ENCODE data around the gene GNB2. TPM values are rescaled to one million over a fixed set of nuclear protein-coding genes. Genes with fewer than 3 reads are reported as not detected.

GNB2 gene
- total RNA-seq, 1 experiment from 2014 or later, result 174 TPM

DNA sequence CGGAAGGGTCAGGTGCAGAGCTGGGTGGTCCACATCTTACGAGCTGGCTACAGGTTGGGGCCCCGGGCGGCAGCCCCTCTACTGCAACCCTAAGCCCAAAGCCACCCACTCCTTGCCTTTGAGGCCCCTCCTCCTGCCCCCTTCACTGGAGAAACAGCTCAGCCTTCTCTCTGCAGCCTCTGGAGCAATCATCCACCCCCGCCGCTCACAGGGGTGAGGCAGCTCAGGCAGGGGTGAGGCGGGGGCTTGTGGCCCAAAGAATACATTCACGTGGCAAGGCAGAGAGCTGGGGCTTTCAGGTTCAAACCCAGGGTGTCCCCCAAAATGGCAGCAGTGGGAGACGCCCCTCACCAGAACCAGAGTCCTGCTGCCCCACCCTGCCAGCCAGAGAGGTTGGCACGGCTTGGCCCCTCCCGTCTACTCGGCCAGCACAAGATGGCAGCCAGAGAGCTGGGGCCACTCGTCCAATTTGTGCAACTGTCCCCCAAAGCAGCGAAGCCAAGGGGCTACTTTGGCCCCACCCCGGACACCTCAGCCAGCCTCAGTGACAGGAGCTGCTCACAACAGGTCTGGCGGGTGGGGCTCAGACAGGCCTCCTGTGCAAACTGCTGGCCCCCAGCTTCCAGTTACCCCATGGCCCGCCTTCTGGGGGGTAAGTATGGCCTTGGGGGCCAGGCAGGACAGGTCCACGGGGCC is 7.2 kb downstream of the GNB2 start:
- peak overlapping the region in 1 of 3 experiments; percentile 84; a peak in 2 of 7 replicates for H3K27ac Mint-ChIP-seq
- H3K9me3 Mint-ChIP-seq, result no peaks in the 10 kb centered on the region
- no peaks in the 10 kb centered on the region for H3K4me1 ChIP-seq (ENCODE audit: insufficient read depth, low read length)
- H3T11ph ChIP-seq (ENCODE audit: low read length), result no peak overlapping the region
- H4K91ac ChIP-seq (ENCODE audit: insufficient read length, low read depth, low read length), result no peak overlapping the region
- H3K27me3 ChIP-seq (ENCODE audit: insufficient read depth, low read length), result no peaks in the 10 kb centered on the region
- WGBS (ENCODE audit: extremely low coverage, insufficient read length, low lambda C conversion rate), result no CpG with 5 or more reads among the region's 18 CpGs
- H3K56ac ChIP-seq (ENCODE audit: insufficient read length, low read depth, low read length), result no peak overlapping the region
- H3K18ac ChIP-seq (ENCODE audit: insufficient read length, low read depth, low read length), result no peak overlapping the region
- peaks cover 21 to 71% (median 66%) of the 10 kb centered on the region in 3 experiments for H3K36me3 Mint-ChIP-seq (ENCODE audit: insufficient read depth in 1 of 3, low read depth in 3 of 3)
- no peak overlapping the region for H3K4me2 ChIP-seq (ENCODE audit: insufficient read depth, insufficient read length, low read length)
- no peaks in the 10 kb centered on the region for H3K79me1 ChIP-seq (ENCODE audit: insufficient read depth, low read depth, low read length, poor library complexity, severe bottlenecking)
- peaks cover 5 to 18% of the 10 kb centered on the region in 2 experiments for H3K4me1 Mint-ChIP-seq
- no peak overlapping the region for H3K27ac ChIP-seq (ENCODE audit: insufficient read length, low read depth, low read length)
- peaks cover 3% of the 10 kb centered on the region for H3K27me3 Mint-ChIP-seq (ENCODE audit: low read depth)
- no peak overlapping the region for H3K14ac ChIP-seq (ENCODE audit: insufficient read depth, low read length)
- no peak overlapping the region for H3K9ac ChIP-seq (ENCODE audit: extremely low read depth, insufficient read length, low read length)
- H2BK5ac ChIP-seq (ENCODE audit: insufficient read length, low read length), result no peak overlapping the region
- no peak for DNase-seq
- no peak overlapping the region for H3K4me3 Mint-ChIP-seq
- no peak for TF ChIP-seq CTCF (conservative IDR thresholded peaks at IDR 0.05)
- no peak overlapping the region for H2AK5ac ChIP-seq (ENCODE audit: insufficient read length, low read length)
- no peaks in the 10 kb centered on the region for H4K20me1 ChIP-seq (ENCODE audit: control insufficient read depth, insufficient read depth, insufficient read length)
- no peak overlapping the region for H3K4ac ChIP-seq (ENCODE audit: low read depth, low read length)
- H3K23ac ChIP-seq (ENCODE audit: insufficient read length, low read depth, low read length), result no peak overlapping the region
- H3K9me3 ChIP-seq (ENCODE audit: control insufficient read depth, low read depth, low read length), result no peaks in the 10 kb centered on the region
- H2BK20ac ChIP-seq (ENCODE audit: low read depth, low read length, poor library complexity, severe bottlenecking), result no peak overlapping the region
- no peak overlapping the region for H4K5ac ChIP-seq (ENCODE audit: insufficient read length, low read depth, low read length)
- H3K79me2 ChIP-seq (ENCODE audit: insufficient read depth, low read length), result no peaks in the 10 kb centered on the region
- no peak overlapping the region for H2BK120ac ChIP-seq (ENCODE audit: low read depth, low read length, poor library complexity, severe bottlenecking)
- H2BK15ac ChIP-seq (ENCODE audit: low read depth, low read length), result no peak overlapping the region
- H2AFZ ChIP-seq (ENCODE audit: low read length), result no peak overlapping the region
- H2BK12ac ChIP-seq (ENCODE audit: insufficient read length, low read depth, low read length), result no peak overlapping the region
- H4K8ac ChIP-seq (replicated peaks; ENCODE audit: insufficient read length, low read depth, low read length), result no peak overlapping the region
- peaks cover 2% of the 10 kb centered on the region for H3K23me2 ChIP-seq (ENCODE audit: insufficient read length, low read depth, low read length, poor library complexity, severe bottlenecking)
